CD8-positive, alpha-beta memory T cell (primary cell): Measurements from ENCODE around the gene BIN1. TPM values are rescaled to one million over a fixed set of nuclear protein-coding genes. Genes with fewer than 3 reads are reported as not detected.

Experiments
- CTCF ChIA-PET: fragments of 350-600 bp; sonication (Branson Sonifier 250); formaldehyde crosslinking; loops from one replicate; lab custom pipeline; 2021; ENCODE audit warnings: antibody characterized with exemption; lab: Charles Lee
- POLR2A ChIA-PET: fragments of 350-600 bp; sonication (Branson Sonifier 250); formaldehyde crosslinking; loops from one replicate; lab custom pipeline; 2021; ENCODE audit warnings: antibody characterized with exemption; lab: Charles Lee
- DNase-seq, 5 donors: peaks; one replicate each; pipeline versions ENCODE4 v3.0.0 to v3.0.0-alpha.2; 2020 to 2022; ENCODE audit warnings: mixed read lengths in 1 of 5
- H3K27ac ChIP-seq: one replicate; pipeline ENCODE4 v1.7.0; 2013; ENCODE audit warnings: low read depth, mild to moderate bottlenecking, low read length, moderate library complexity
- H3K27me3 ChIP-seq: 2 replicates; pipeline ENCODE4 v1.7.0; 2013; ENCODE audit warnings: low read length, mild to moderate bottlenecking; ENCODE audit not compliant: insufficient read depth, poor library complexity, severe bottlenecking
- H3K36me3 ChIP-seq: 2 replicates; pipeline ENCODE4 v1.7.0; 2013; ENCODE audit warnings: mild to moderate bottlenecking, low read length, moderate library complexity; ENCODE audit not compliant: insufficient read depth
- H3K4me1 ChIP-seq: 2 replicates; pipeline ENCODE4 v1.7.0; 2013; ENCODE audit warnings: mild to moderate bottlenecking, low read length, moderate library complexity; ENCODE audit not compliant: insufficient read depth
- H3K4me3 ChIP-seq: 2 replicates; pipeline ENCODE4 v1.7.0; 2013; ENCODE audit warnings: mild to moderate bottlenecking, low read length
- H3K9me3 ChIP-seq: 2 replicates; pipeline ENCODE4 v1.7.0; 2013; ENCODE audit warnings: mild to moderate bottlenecking, low read length
- H3K27ac Mint-ChIP-seq, 8 donors: one replicate each; pipeline ENCODE4 v1.8.0; 2020 to 2021; ENCODE audit warnings: mixed read lengths in 8 of 8, mild to moderate bottlenecking in 6 of 8, inconsistent platforms in 3 of 8, moderate library complexity in 3 of 8
- H3K27me3 Mint-ChIP-seq, 2 donors: one replicate each; pipeline ENCODE4 v1.8.0; 2020 to 2021; ENCODE audit warnings: mixed read lengths in 2 of 2, mild to moderate bottlenecking in 1 of 2, moderate library complexity in 1 of 2
- H3K36me3 Mint-ChIP-seq, 3 donors: one replicate each; pipeline ENCODE4 v1.8.0; 2020 to 2021; ENCODE audit warnings: mixed read lengths in 3 of 3, inconsistent platforms in 1 of 3, mild to moderate bottlenecking in 1 of 3
- H3K4me1 Mint-ChIP-seq, 3 donors: one replicate each; pipeline ENCODE4 v1.8.0; 2020 to 2021; ENCODE audit warnings: mixed read lengths in 3 of 3, inconsistent platforms in 1 of 3, mild to moderate bottlenecking in 1 of 3
- H3K4me3 Mint-ChIP-seq, 7 donors: one replicate each; pipeline ENCODE4 v1.8.0; 2020 to 2021; ENCODE audit warnings: mixed read lengths in 7 of 7, mild to moderate bottlenecking in 6 of 7, moderate library complexity in 4 of 7, inconsistent platforms in 2 of 7
- H3K9me3 Mint-ChIP-seq, 5 donors: one replicate each; pipeline ENCODE4 v1.8.0; 2020 to 2022; ENCODE audit warnings: mixed read lengths in 5 of 5, mild to moderate bottlenecking in 3 of 5, moderate library complexity in 2 of 5, inconsistent platforms in 1 of 5
- polyA plus RNA-seq: library from polyadenylated mRNA; unstranded; fragments of 300-500 nt; fragmentation: Illumina TruSeq; gene quantifications from one replicate; pipeline ENCODE4 v1.2.3, GENCODE V29; 2021
- total RNA-seq, 2 experiments: library from RNA; stranded (reverse); gene quantifications; one replicate each; pipeline ENCODE4 v1.2.3, GENCODE V29; 2021

Gene BIN1
- total and polyA plus RNA-seq, 3 experiments from 2014 or later, result 84.9 to 163 (median 87.3) TPM

GRCh38 chr2:127001751-127002150 lies 105.2 kb downstream of the BIN1 start:
- Mint-ChIP-seq H3K9me3 (no peaks in the 10 kb centered on the region), H3K4me1 (no peaks in the 10 kb centered on the region), H3K36me3 (no peaks in the 10 kb centered on the region), H3K4me3 (no peak overlapping the region), H3K27me3 (peaks cover 3 to 4% of the 10 kb centered on the region in 2 donors), H3K27ac (no peak overlapping the region)
- Histone ChIP-seq H3K9me3 (no peaks in the 10 kb centered on the region), H3K4me3 (no peak overlapping the region), H3K36me3 (no peaks in the 10 kb centered on the region), H3K27me3 (no peaks in the 10 kb centered on the region), H3K27ac (no peak overlapping the region), H3K4me1 (no peaks in the 10 kb centered on the region)
- ChIA-PET CTCF (no interaction called here), POLR2A (no interaction called here)
- DNase-seq, result no peak

- no peaks in the 10 kb centered on the region for H3K4me1 Mint-ChIP-seq
- no peak overlapping the region for H3K4me3 Mint-ChIP-seq
- H3K27ac Mint-ChIP-seq, result no peak overlapping the region
- ChIA-PET CTCF (no interaction called here), POLR2A (no interaction called here)
- H3K27ac ChIP-seq, result no peak overlapping the region
- H3K4me3 ChIP-seq, result no peak overlapping the region
- no peaks in the 10 kb centered on the region for H3K4me1 ChIP-seq
- DNase-seq, result no peak
- no peaks in the 10 kb centered on the region for H3K9me3 ChIP-seq
- no peaks in the 10 kb centered on the region for H3K36me3 ChIP-seq
- peaks cover 3 to 7% of the 10 kb centered on the region in 2 donors for H3K27me3 Mint-ChIP-seq
- no peaks in the 10 kb centered on the region for H3K27me3 ChIP-seq
- H3K36me3 Mint-ChIP-seq, result no peaks in the 10 kb centered on the region
- no peaks in the 10 kb centered on the region for H3K9me3 Mint-ChIP-seq
Measured at GRCh38 chr2:127000937-127001336, 106.0 kb downstream of the BIN1 start.

- POLR2A ChIA-PET, result no interaction called here
- CTCF ChIA-PET, result no interaction called here
- Mint-ChIP-seq H3K27ac (no peak overlapping the region), H3K4me3 (no peak overlapping the region), H3K9me3 (no peaks in the 10 kb centered on the region), H3K4me1 (no peaks in the 10 kb centered on the region), H3K36me3 (no peaks in the 10 kb centered on the region), H3K27me3 (peaks cover 3 to 8% of the 10 kb centered on the region in 2 donors)
- no peak overlapping the region for H3K4me3 ChIP-seq
- DNase-seq, result no peak
- H3K27me3 ChIP-seq, result no peaks in the 10 kb centered on the region
- no peaks in the 10 kb centered on the region for H3K36me3 ChIP-seq
- no peaks in the 10 kb centered on the region for H3K4me1 ChIP-seq
- no peak overlapping the region for H3K27ac ChIP-seq
- H3K9me3 ChIP-seq, result no peaks in the 10 kb centered on the region
Measured at GRCh38 chr2:127000194-127000593, 106.8 kb downstream of the BIN1 start.

GRCh38 chr2:126999106-126999756 lies 107.7 kb downstream of the BIN1 start:
- POLR2A ChIA-PET, result no interaction called here
- no peaks in the 10 kb centered on the region for H3K9me3 ChIP-seq
- Mint-ChIP-seq H3K27ac (no peak overlapping the region), H3K36me3 (no peaks in the 10 kb centered on the region), H3K4me3 (no peak overlapping the region), H3K4me1 (no peaks in the 10 kb centered on the region), H3K27me3 (peaks cover 5 to 8% of the 10 kb centered on the region in 2 donors), H3K9me3 (no peaks in the 10 kb centered on the region)
- no peak overlapping the region for H3K27ac ChIP-seq
- H3K4me3 ChIP-seq, result no peak overlapping the region
- CTCF ChIA-PET, result no interaction called here
- no peaks in the 10 kb centered on the region for H3K36me3 ChIP-seq
- DNase-seq, result no peak
- no peaks in the 10 kb centered on the region for H3K4me1 ChIP-seq
- H3K27me3 ChIP-seq, result no peaks in the 10 kb centered on the region

GRCh38 chr2:126998486-126998885 lies 108.5 kb downstream of the BIN1 start:
- H3K27me3 Mint-ChIP-seq, result peaks cover 6 to 8% of the 10 kb centered on the region in 2 donors
- ChIA-PET POLR2A (no interaction called here), CTCF (no interaction called here)
- no peak for DNase-seq
- H3K9me3 ChIP-seq, result no peaks in the 10 kb centered on the region
- H3K27me3 ChIP-seq, result no peaks in the 10 kb centered on the region
- H3K36me3 ChIP-seq, result no peaks in the 10 kb centered on the region
- no peaks in the 10 kb centered on the region for H3K4me1 Mint-ChIP-seq
- no peak overlapping the region for H3K4me3 ChIP-seq
- H3K4me3 Mint-ChIP-seq, result no peak overlapping the region
- no peaks in the 10 kb centered on the region for H3K9me3 Mint-ChIP-seq
- no peak overlapping the region for H3K27ac ChIP-seq
- no peaks in the 10 kb centered on the region for H3K4me1 ChIP-seq
- H3K27ac Mint-ChIP-seq, result no peak overlapping the region
- no peaks in the 10 kb centered on the region for H3K36me3 Mint-ChIP-seq

Other genes starting within 250 kb of the BIN1 start
- gene TEX51, start 208.3 kb downstream of the BIN1 start, total RNA-seq, result not detected
- gene TEX51, start 208.3 kb downstream of the BIN1 start, polyA plus RNA-seq, result not detected
- not detected for gene CYP27C1, start 113.1 kb upstream of the BIN1 start, total RNA-seq
- gene CYP27C1, start 113.1 kb upstream of the BIN1 start, polyA plus RNA-seq, result not detected
- 10 to 100 TPM; 52.8 to 58.1 TPM for gene ERCC3, start 187.0 kb upstream of the BIN1 start, total RNA-seq
- gene ERCC3, start 187.0 kb upstream of the BIN1 start, polyA plus RNA-seq, result 33.4 TPM